22Rv1 (cell line): ENCODE results near the gene ZNF275.

Source experiments
- CTCF ChIP-seq: fragments of 450-650 bp; IDR thresholded peaks from 2 replicates; pipeline ENCODE4 v1.5.1; 2017; ENCODE audit warnings: mild to moderate bottlenecking
- ZFX ChIP-seq: fragments of 450-650 bp; IDR thresholded peaks from 2 replicates; pipeline ENCODE4 v1.6.1; 2017; ENCODE audit warnings: antibody characterized with exemption, borderline replicate concordance

- no peak for TF ChIP-seq CTCF
- TF ChIP-seq ZFX, result no peak
These were observed 28.0 kb upstream of the ZNF275 start for GRCh38 chrX:153305972-153306371.
